Measurements from ENCODE around the gene SPECC1L.

DNA sequence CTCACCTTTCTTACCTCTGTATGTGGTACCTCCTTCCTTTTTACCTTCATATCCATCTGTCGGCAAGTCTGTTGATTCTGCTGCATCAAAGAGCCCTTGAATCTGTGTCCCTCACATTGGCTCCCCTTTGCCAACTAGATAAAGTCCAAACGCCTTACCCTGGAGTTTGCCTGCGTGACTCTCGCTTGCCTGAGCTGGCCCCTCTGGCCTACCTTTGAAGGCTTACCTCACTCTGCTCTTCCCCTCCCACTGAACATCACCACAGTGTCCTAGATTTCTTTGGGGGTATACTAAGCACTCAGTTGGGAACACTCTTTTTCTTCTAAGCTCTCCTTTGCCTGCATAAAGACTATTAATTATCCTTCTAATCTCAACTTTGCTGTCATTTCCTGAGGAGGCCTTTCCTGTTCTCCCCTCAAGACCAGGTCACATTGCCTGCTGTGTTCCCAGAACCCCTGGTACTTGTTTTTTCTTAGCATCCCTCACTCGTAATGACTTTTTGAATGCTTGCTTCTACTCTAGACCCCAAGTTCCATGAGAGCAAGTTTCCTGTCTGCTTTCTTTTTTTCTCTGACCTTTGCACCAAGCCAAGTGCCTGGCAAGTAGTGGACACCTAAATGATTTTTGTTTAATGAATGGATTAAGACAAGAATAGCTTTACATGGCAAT lies 89.0 kb downstream of the SPECC1L start:
- TF ChIP-seq, protein P1, sequence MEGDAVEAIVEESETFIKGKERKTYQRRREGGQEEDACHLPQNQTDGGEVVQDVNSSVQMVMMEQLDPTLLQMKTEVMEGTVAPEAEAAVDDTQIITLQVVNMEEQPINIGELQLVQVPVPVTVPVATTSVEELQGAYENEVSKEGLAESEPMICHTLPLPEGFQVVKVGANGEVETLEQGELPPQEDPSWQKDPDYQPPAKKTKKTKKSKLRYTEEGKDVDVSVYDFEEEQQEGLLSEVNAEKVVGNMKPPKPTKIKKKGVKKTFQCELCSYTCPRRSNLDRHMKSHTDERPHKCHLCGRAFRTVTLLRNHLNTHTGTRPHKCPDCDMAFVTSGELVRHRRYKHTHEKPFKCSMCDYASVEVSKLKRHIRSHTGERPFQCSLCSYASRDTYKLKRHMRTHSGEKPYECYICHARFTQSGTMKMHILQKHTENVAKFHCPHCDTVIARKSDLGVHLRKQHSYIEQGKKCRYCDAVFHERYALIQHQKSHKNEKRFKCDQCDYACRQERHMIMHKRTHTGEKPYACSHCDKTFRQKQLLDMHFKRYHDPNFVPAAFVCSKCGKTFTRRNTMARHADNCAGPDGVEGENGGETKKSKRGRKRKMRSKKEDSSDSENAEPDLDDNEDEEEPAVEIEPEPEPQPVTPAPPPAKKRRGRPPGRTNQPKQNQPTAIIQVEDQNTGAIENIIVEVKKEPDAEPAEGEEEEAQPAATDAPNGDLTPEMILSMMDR (IDR thresholded peaks at IDR 0.05; ENCODE audit: insufficient read depth, low read depth, low read length), result no peak
- no peak for TF ChIP-seq EZH2 (IDR thresholded peaks at IDR 0.05; ENCODE audit: insufficient read depth, low read length)
